Measurements from ENCODE around the gene KCNC1. TPM values are rescaled to one million over a fixed set of nuclear protein-coding genes. Genes with fewer than 3 reads are reported as not detected.

Gene KCNC1
- total RNA-seq, 2 donors from 2014 or later, result not detected

GRCh38 chr11:17697175-17697949 is 37.2 kb upstream of the KCNC1 start:
- Histone ChIP-seq H3K9me3 (no peaks in the 10 kb centered on the region), H3K4me3 (no peak overlapping the region), H3K36me3 (no peaks in the 10 kb centered on the region), H3K27ac (no peak overlapping the region), H3K27me3 (peaks cover 0 to 8% of the 10 kb centered on the region in 2 donors), H3K4me1 (no peaks in the 10 kb centered on the region)
- no peak for DNase-seq (ENCODE audit: low spot score)
- no peak for TF ChIP-seq CTCF (IDR thresholded peaks at IDR 0.05)

- H3K27ac ChIP-seq, result no peak overlapping the region
- H3K36me3 ChIP-seq, result no peaks in the 10 kb centered on the region
- H3K27me3 ChIP-seq, result peaks cover 0 to 8% of the 10 kb centered on the region in 2 donors
- no peak for TF ChIP-seq CTCF (IDR thresholded peaks at IDR 0.05)
- H3K4me3 ChIP-seq, result no peak overlapping the region
- H3K4me1 ChIP-seq, result no peaks in the 10 kb centered on the region
- no peak for DNase-seq (ENCODE audit: low spot score)
- peaks cover 0 to 6% of the 10 kb centered on the region in 2 donors for H3K9me3 ChIP-seq
Measured at GRCh38 chr11:17699147-17700114, 35.1 kb upstream of the KCNC1 start.

GRCh38 chr11:17700991-17701390 is 33.6 kb upstream of the KCNC1 start:
- no peak for DNase-seq (ENCODE audit: low spot score)
- Histone ChIP-seq H3K36me3 (no peaks in the 10 kb centered on the region), H3K4me1 (no peaks in the 10 kb centered on the region), H3K9me3 (peaks cover 0 to 6% of the 10 kb centered on the region in 2 donors), H3K4me3 (no peak overlapping the region), H3K27ac (no peak overlapping the region), H3K27me3 (peaks cover 0 to 2% of the 10 kb centered on the region in 2 donors)
- no peak for TF ChIP-seq CTCF (IDR thresholded peaks at IDR 0.05)

GRCh38 chr11:17702876-17703275 is 31.7 kb upstream of the KCNC1 start:
- peaks cover 0 to 6% of the 10 kb centered on the region in 2 donors for H3K9me3 ChIP-seq
- no peaks in the 10 kb centered on the region for H3K4me1 ChIP-seq
- H3K27me3 ChIP-seq, result no peaks in the 10 kb centered on the region
- no peak for DNase-seq (ENCODE audit: low spot score)
- H3K27ac ChIP-seq, result no peak overlapping the region
- H3K36me3 ChIP-seq, result no peaks in the 10 kb centered on the region
- H3K4me3 ChIP-seq, result no peak overlapping the region
- no peak for TF ChIP-seq CTCF (IDR thresholded peaks at IDR 0.05)

GRCh38 chr11:17703951-17704350 is 30.6 kb upstream of the KCNC1 start:
- DNase-seq (ENCODE audit: low spot score), result no peak
- Histone ChIP-seq H3K9me3 (peaks cover 0 to 6% of the 10 kb centered on the region in 2 donors), H3K4me1 (no peaks in the 10 kb centered on the region), H3K27me3 (no peaks in the 10 kb centered on the region), H3K4me3 (no peak overlapping the region), H3K27ac (no peak overlapping the region), H3K36me3 (no peaks in the 10 kb centered on the region)
- no peak for TF ChIP-seq CTCF (IDR thresholded peaks at IDR 0.05)
